ENCODE data around the gene SOX6. TPM values are rescaled to one million over a fixed set of nuclear protein-coding genes. Genes with fewer than 3 reads are reported as not detected.

Gene SOX6
- total RNA-seq, 2 experiments from 2014 or later, result 0.20 TPM; not detected in 1

DNA sequence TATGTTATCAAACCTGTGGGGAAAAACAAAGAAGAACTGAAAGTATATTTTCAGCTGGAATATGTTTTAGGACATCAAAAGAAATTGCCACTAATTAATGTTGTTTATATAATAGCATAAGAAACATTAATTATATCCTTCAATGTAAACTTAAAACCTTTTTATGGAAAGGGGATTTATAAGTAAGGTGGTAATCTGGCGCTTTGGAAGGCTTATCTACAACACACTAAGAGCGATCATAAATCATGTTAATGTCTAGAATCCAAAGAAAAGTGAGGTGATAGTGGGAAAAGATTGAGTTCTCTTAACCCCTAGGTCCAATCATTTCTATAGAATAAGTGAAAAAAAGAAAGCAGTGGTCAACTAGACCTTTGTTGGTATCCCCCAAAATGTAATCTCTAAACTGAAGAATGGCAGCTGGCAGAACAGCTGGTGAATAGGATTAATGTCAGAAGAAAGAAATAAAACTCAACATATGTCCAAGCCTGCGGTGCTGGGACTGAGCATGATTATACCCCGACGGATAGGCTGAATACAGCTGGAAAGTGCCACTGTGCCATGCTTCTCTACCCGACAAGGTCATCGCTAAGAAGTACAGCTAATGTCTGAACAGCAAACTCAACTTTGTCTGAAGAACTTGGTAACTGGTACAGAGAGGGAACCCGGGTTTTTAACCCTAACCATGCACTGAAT, 64.0 kb downstream of the SOX6 start:
- Mint-ChIP-seq H3K27ac (no peak overlapping the region), H3K4me3 (no peak overlapping the region), H3K4me1 (ENCODE audit: low read depth) (no peaks in the 10 kb centered on the region), H3K36me3 (ENCODE audit: low read depth) (no peaks in the 10 kb centered on the region), H3K9me3 (peaks cover 1% of the 10 kb centered on the region), H3K27me3 (no peaks in the 10 kb centered on the region)
- Histone ChIP-seq H3K27ac (ENCODE audit: low read depth in 1 of 2, low read length in 2 of 2) (no peak overlapping the region), H3K27me3 (ENCODE audit: control insufficient read depth in 1 of 2, insufficient read depth in 2 of 2, low read length in 2 of 2) (no peaks in the 10 kb centered on the region), H3K4me1 (ENCODE audit: insufficient read depth, low read length) (no peaks in the 10 kb centered on the region), H3K4me3 (ENCODE audit: low read length) (no peak overlapping the region), H3K36me3 (ENCODE audit: insufficient read depth, low read length) (no peaks in the 10 kb centered on the region), H3K9me3 (ENCODE audit: control insufficient read depth in 1 of 2, insufficient read depth in 1 of 2, low read length in 2 of 2) (no peaks in the 10 kb centered on the region)
- ChIA-PET POLR2A (no interaction called here), CTCF (no interaction called here)
- no peak for DNase-seq
- TF ChIP-seq, protein P1, sequence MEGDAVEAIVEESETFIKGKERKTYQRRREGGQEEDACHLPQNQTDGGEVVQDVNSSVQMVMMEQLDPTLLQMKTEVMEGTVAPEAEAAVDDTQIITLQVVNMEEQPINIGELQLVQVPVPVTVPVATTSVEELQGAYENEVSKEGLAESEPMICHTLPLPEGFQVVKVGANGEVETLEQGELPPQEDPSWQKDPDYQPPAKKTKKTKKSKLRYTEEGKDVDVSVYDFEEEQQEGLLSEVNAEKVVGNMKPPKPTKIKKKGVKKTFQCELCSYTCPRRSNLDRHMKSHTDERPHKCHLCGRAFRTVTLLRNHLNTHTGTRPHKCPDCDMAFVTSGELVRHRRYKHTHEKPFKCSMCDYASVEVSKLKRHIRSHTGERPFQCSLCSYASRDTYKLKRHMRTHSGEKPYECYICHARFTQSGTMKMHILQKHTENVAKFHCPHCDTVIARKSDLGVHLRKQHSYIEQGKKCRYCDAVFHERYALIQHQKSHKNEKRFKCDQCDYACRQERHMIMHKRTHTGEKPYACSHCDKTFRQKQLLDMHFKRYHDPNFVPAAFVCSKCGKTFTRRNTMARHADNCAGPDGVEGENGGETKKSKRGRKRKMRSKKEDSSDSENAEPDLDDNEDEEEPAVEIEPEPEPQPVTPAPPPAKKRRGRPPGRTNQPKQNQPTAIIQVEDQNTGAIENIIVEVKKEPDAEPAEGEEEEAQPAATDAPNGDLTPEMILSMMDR (IDR thresholded peaks at IDR 0.05), result no peak
- no peak for ATAC-seq (ENCODE audit: poor library complexity)
- intact Hi-C loops (cut with DNase I, micrococcal nuclease), result no loop called here

DNA sequence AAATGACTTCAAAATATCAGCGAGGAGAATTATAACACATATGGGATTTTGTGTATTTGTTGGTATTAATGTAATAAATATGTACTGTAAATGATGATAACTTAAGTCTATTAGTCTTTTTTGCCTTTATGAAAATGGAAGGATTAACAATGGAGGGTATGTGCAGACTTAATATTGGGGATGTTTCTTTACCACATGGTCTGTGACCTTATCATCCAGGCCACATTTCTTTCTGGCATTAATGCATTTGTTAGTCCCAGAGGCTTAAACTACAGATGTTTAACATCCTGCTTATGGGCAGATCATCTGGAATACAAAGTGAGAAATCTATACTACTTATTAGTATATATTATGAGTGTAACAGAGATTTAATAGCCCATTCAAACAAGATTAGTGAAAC, 64.6 kb downstream of the SOX6 start:
- ATAC-seq (ENCODE audit: poor library complexity), result no peak
- H3K4me1 Mint-ChIP-seq (ENCODE audit: low read depth), result no peaks in the 10 kb centered on the region
- POLR2A ChIA-PET, result no interaction called here

DNA sequence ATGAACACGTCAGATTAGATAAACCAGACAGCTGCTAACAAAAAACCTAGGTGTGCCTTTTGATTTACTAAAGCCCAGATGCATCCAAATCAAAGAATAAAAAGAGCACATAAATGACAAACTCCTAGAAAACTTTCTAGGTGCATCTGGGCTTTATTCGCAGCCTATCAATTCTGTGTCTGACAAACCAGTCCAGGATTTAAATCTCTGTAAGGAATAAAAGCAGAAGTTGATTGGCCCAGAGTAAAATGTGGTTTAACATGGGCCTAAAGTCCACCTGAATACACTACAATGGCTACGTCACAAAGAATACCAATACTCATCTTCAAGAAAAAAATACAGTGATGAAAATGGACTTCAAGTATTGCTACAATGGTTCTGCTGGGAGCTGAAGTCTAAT, 66.8 kb downstream of the SOX6 start:
- Histone ChIP-seq H3K4me3 (ENCODE audit: low read length) (no peak overlapping the region), H3K9me3 (ENCODE audit: control insufficient read depth in 1 of 2, insufficient read depth in 1 of 2, low read length in 2 of 2) (no peaks in the 10 kb centered on the region), H3K36me3 (ENCODE audit: insufficient read depth, low read length) (no peaks in the 10 kb centered on the region), H3K4me1 (ENCODE audit: insufficient read depth, low read length) (no peaks in the 10 kb centered on the region), H3K27me3 (ENCODE audit: control insufficient read depth in 1 of 2, insufficient read depth in 2 of 2, low read length in 2 of 2) (no peaks in the 10 kb centered on the region), H3K27ac (ENCODE audit: low read depth in 1 of 2, low read length in 2 of 2) (no peak overlapping the region)
- intact Hi-C loops (cut with DNase I, micrococcal nuclease), result no loop called here
- Mint-ChIP-seq H3K36me3 (ENCODE audit: low read depth) (no peaks in the 10 kb centered on the region), H3K4me1 (ENCODE audit: low read depth) (no peaks in the 10 kb centered on the region), H3K9me3 (peaks cover 2% of the 10 kb centered on the region), H3K27me3 (no peaks in the 10 kb centered on the region), H3K4me3 (no peak overlapping the region), H3K27ac (no peak overlapping the region)
- ATAC-seq (ENCODE audit: poor library complexity), result no peak
- ChIA-PET CTCF (no interaction called here), POLR2A (no interaction called here)
- DNase-seq, result no peak
- TF ChIP-seq, protein P1 (IDR thresholded peaks at IDR 0.05), result no peak

More for the DNA sequence above, 64.6 kb downstream of the SOX6 start:
- Mint-ChIP-seq H3K9me3 (peaks cover 2% of the 10 kb centered on the region), H3K27me3 (no peaks in the 10 kb centered on the region), H3K36me3 (ENCODE audit: low read depth) (no peaks in the 10 kb centered on the region), H3K27ac (no peak overlapping the region), H3K4me3 (no peak overlapping the region)
- CTCF ChIA-PET, result no interaction called here
- Histone ChIP-seq H3K4me1 (ENCODE audit: insufficient read depth, low read length) (no peaks in the 10 kb centered on the region), H3K4me3 (ENCODE audit: low read length) (no peak overlapping the region), H3K36me3 (ENCODE audit: insufficient read depth, low read length) (no peaks in the 10 kb centered on the region), H3K27ac (ENCODE audit: low read depth in 1 of 2, low read length in 2 of 2) (no peak overlapping the region), H3K27me3 (ENCODE audit: control insufficient read depth in 1 of 2, insufficient read depth in 2 of 2, low read length in 2 of 2) (no peaks in the 10 kb centered on the region), H3K9me3 (ENCODE audit: control insufficient read depth in 1 of 2, insufficient read depth in 1 of 2, low read length in 2 of 2) (no peaks in the 10 kb centered on the region)
- no peak for DNase-seq
- TF ChIP-seq, protein P1 (IDR thresholded peaks at IDR 0.05), result no peak
- intact Hi-C loops (cut with DNase I, micrococcal nuclease), result no loop called here
